Pancreas (tissue), 10 donors: ENCODE measurements around the gene COL28A1. TPM values are rescaled to one million over a fixed set of nuclear protein-coding genes. Genes with fewer than 3 reads are reported as not detected.

Experiments
- ATAC-seq, 4 donors: fragments of 200-7000 bp; cut with Tn5 transposase; one replicate each; pipeline versions ENCODE4 v1.8.0 to v1.9.1; 2020; ENCODE audit warnings: mild to moderate bottlenecking in 4 of 4, moderate library complexity in 4 of 4
- DNase-seq, 6 donors: peaks; one replicate each; pipeline ENCODE4 v3.0.0-alpha.2; 2020
- FAIRE-seq: peaks from 2 replicates; lab custom pipeline; 2012; peaks lifted over from hg19 to GRCh38; lab: Jason Lieb, UNC
- H3K27ac ChIP-seq, 4 donors: fragments of 200-600 bp; sonication (generic); 1 replicate in 3 of 4; 2 replicates in 1 of 4; pipeline versions ENCODE4 v1.5.0 to v1.8.0; 2020
- H3K27me3 ChIP-seq, 4 donors: fragments of 200-600 bp; one replicate each; pipeline ENCODE4 v1.8.0; 2021
- H3K36me3 ChIP-seq, 3 donors: fragments of 200-600 bp; sonication (generic) in 1 of 3; one replicate each; pipeline versions ENCODE4 v1.5.0 to v1.8.0; 2020 to 2021
- H3K4me1 ChIP-seq, 3 donors: fragments of 200-600 bp; one replicate each; pipeline ENCODE4 v1.8.0; 2021
- H3K4me3 ChIP-seq, 4 donors: fragments of 200-600 bp; sonication (generic) in 2 of 4; one replicate each; pipeline versions ENCODE4 v1.5.0 to v1.8.0; 2020 to 2021
- H3K9me3 ChIP-seq, 4 donors: fragments of 200-600 bp; one replicate each; pipeline ENCODE4 v1.8.0; 2021
- WGBS, 2 donors: extraction: QIAGEN DNeasy Blood & Tissue Kit; methylation state at CpG; one replicate each; pipeline ENCODE4 v1.1.7; 2013; 5-methylcytosine and 5-hydroxymethylcytosine counted together
- intact Hi-C, 3 donors: fragments of 100-400 bp; cut with DNase I; formaldehyde crosslinking; loops; one replicate each; pipeline versions ENCODE4 v1.11.1 to v1.14.2; 2022
- polyA plus RNA-seq, 2 donors: library from polyadenylated mRNA; stranded (reverse); fragments of 200-250 nt; gene quantifications; one replicate each; pipeline ENCODE4 v1.2.3, GENCODE V29; 2013
- total RNA-seq, 6 donors: library from RNA; stranded (reverse); fragmentation: NEBNext Ultra II Directional in 4 of 6; extraction: Animal tissue kit (Norgen Biotek cat#: 25700) in 4 of 6; gene quantifications; one replicate each; pipeline versions ENCODE4 v1.2.1 to v1.2.4, GENCODE V29; 2021 to 2023
- TF ChIP-seq, protein P1 (sequence below), 4 donors: fragments of 200-600 bp; sonication (generic) in 3 of 4; IDR thresholded peaks; one replicate each; pipeline versions ENCODE4 v1.5.0 to v1.8.0; 2021; ENCODE audit warnings: antibody characterized with exemption in 4 of 4
- donor health status: healthy with polysubstance abuse.
- donor health status: DM: no; HTN: no; CAD: no; lungs with moderate emphysema.
- donor health status: DM: no; HTN: no; CAD: no.
- donor health status: control.
- donor health status: control.
- donor health status: Bipolar disorder and iron deficiency.
- donor health status: DM: yes; HTN: yes; CAD: no.
- donor health status: DM: no; HTN: no; CAD: no.
- donor health status: DM: no; HTN: no; CAD: no.
- donor health status: DM: yes; HTN: yes; CAD: no.

The COL28A1 gene
- total and polyA plus RNA-seq, 8 donors = 0.84 to 14.4 (median 3.5) TPM

DNA sequence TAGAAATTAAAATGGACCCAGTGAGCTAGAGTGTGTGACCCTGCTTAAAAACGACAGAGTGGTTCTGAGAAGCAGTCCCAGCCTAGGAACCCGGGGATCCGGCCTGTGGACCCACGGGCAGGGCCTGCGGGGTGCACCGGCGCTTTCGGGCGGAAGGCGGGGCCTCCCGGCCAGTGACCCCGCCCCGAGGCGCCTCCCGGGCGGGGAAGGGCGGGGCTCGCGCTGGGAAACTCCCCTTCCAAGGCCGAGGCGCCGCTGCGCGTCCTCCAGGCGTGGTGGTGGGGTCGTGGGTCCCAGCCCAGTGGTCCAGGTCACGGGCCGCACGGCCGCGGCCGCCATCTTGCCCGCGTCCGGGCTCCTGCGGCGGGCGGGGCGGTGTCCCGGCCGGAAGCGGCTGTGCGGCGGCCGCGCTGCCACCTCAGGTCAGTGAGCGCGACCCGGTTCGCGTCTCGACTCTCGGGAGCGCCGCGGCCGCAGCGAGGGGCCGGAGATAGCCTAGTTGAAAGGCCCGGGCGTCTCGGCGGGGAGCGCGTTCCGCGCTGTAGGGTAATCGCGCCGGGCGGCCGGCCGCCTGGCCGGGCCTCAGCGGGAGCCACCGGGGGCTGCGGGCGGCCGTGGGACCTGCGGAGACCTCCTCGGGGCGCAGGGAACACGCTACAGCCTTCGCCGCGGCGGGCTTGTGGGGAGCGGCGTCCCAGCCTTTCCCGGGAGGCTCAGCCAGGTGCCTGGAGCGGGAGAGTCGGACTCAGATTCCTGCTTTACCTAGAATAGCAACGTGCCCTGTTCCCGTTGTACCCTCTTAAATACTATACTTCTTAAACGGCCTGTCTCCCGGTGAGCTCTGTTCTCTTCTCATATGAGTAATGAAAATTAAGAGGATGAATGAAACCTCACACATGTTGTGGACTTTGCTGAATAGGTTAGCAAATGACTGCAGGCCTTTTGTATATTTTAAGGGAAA, 31.3 kb upstream of the COL28A1 start, which contains the start of gene MIOS:
MIOS (plus strand) TSS at position 234 of the 961 bp plus-strand sequence. CDS start 5,592 bp downstream, outside the sequence.
- Histone ChIP-seq H3K4me3 (peak within 1 kb of the TSS; percentile 59 to 84 (median 80)), H3K27me3 (no peaks in the 10 kb centered on the region), H3K9me3 (no peaks in the 10 kb centered on the region), H3K36me3 (no peaks in the 10 kb centered on the region), H3K4me1 (peaks cover 9 to 53% (median 28%) of the 10 kb centered on the region in 3 donors), H3K27ac (peak within 1 kb of the TSS; percentile 95 to 98 (median 96))
- ATAC-seq (peak; percentile 83 to 91 (median 86)), DNase-seq (peak; percentile 86 to 94 (median 92)), FAIRE-seq (no peak)
- 0% methylated on average over 80 to 96 of the region's 96 CpGs for WGBS, 2 donors
- TF ChIP-seq, protein P1, sequence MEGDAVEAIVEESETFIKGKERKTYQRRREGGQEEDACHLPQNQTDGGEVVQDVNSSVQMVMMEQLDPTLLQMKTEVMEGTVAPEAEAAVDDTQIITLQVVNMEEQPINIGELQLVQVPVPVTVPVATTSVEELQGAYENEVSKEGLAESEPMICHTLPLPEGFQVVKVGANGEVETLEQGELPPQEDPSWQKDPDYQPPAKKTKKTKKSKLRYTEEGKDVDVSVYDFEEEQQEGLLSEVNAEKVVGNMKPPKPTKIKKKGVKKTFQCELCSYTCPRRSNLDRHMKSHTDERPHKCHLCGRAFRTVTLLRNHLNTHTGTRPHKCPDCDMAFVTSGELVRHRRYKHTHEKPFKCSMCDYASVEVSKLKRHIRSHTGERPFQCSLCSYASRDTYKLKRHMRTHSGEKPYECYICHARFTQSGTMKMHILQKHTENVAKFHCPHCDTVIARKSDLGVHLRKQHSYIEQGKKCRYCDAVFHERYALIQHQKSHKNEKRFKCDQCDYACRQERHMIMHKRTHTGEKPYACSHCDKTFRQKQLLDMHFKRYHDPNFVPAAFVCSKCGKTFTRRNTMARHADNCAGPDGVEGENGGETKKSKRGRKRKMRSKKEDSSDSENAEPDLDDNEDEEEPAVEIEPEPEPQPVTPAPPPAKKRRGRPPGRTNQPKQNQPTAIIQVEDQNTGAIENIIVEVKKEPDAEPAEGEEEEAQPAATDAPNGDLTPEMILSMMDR (IDR thresholded peaks at IDR 0.05) = no peak
- intact Hi-C loops = no loop called here

DNA sequence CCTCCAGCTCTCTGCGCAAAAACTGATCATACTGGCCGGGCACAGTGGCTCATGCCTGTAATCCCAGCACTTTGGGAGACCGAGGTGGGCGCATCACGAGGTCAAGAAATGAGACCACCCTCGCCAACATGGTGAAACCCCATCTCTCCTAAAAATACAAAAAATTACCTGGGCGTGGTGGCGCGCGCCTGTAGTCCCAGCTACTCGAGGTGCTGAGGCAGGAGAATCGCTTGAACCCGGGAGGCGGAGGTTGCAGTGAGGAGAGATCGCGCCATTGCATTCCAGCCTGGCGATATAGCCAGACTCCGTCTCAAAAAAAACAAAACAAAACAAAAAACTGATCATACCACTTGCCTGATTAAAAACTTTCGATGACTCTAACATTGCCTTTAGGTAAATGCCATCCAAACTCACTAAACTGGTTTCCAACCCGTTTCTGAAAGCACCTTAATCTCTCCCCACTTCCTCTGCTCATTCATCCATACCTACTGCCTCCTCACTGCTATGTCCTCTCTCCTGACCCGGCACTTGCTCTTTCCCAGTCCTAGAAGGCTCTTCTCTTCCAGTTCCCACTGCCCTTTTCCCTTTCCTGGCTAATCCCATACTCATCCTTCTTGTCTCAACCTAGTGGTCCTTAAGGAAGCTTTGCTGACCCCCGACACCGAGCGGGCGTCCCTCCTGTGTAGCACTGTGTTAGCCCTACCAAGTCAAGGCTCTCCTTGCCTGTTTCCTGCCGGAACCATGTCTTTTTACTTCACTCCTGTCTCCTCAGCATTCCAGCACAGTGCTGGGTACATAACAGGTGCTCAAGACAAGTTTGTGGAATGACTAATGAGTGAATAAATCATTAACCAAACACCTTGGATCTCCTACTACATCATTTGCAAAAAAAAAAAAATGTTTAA, 30.3 kb upstream of the COL28A1 start:
- TF ChIP-seq, protein P1 (IDR thresholded peaks at IDR 0.05) = no peak
- DNase-seq (peak; percentile 48 to 70 (median 62)), FAIRE-seq (no peak), ATAC-seq (peak; percentile 66 to 76 (median 75))
- Histone ChIP-seq H3K36me3 (no peaks in the 10 kb centered on the region), H3K9me3 (no peaks in the 10 kb centered on the region), H3K27me3 (no peaks in the 10 kb centered on the region), H3K4me3 (peak overlapping the region; percentile 59 to 84 (median 80)), H3K4me1 (peaks cover 9 to 53% (median 28%) of the 10 kb centered on the region in 3 donors), H3K27ac (peak overlapping the region; percentile 95 to 98 (median 96))
- intact Hi-C loops = no loop called here
- WGBS, 2 donors = 24 to 31% methylated on average over 26 of the region's 26 CpGs

DNA sequence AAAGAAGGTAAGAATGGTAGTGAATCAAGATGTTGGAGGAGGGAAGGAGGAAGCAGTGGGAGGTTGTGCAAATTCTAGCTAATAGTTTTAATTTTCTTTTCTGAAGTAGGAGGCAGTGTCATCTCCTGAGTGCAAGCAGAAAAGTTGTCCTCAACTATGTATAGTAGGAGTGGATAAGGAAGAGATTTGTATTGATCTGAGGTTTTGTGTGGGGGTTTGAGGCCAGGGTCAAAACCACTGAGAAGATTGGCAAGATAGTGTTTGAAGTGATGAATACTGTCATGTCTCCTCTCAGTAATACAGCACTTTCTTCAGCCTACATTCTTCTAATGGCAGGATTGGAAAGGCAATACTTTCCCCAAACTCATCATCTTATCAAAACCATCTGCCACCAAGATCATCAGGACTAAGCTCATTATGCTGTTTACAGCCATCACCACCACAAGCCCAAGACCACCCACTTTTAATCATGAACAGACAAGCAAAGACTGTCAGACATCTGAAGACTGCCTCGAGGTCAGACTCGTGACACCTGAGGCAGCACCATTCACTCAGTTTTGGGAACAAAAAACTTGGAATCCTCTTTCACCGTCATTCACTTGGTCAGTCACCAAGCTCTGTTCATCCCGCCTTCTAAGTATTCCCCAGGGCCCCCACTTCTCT, 29.5 kb upstream of the COL28A1 start:
- Histone ChIP-seq H3K27ac (peak overlapping the region in 3 of 4 donors; percentile 96 to 98 (median 97)), H3K4me1 (peaks cover 9 to 44% (median 28%) of the 10 kb centered on the region in 3 donors), H3K4me3 (peak overlapping the region in 3 of 4 donors; percentile 59 to 82 (median 78)), H3K36me3 (no peaks in the 10 kb centered on the region), H3K9me3 (no peaks in the 10 kb centered on the region), H3K27me3 (no peaks in the 10 kb centered on the region)
- ATAC-seq = no peak
- FAIRE-seq = no peak
- TF ChIP-seq, protein P1 (IDR thresholded peaks at IDR 0.05) = no peak
- intact Hi-C loops = no loop called here
- no peak for DNase-seq
- 41 to 43% methylated on average over 4 of the region's 4 CpGs for WGBS, 2 donors

DNA sequence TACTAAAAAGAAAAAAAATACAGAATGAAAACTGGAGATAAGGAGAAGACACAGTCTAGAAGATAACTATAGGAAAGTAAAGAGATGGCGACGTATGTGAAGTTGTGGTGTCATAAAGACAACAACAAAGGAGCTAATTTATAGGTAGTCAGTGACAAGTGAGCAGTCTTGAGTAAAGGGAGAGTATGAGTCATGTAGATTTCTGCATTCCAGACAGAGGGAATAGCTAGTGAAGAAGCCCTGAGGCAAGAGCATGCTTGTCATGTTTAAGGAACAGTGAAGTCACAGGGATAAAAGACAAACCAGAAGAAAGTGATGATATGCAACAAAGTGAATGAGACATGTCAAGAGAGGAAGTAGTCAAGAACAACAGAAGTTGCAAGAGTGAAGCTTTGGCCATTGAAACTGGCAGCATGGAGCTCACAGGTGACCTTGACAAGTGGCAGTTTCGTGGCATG, 28.7 kb upstream of the COL28A1 start:
- intact Hi-C loops = no loop called here
- peaks cover 5 to 37% (median 28%) of the 10 kb centered on the region in 3 donors for H3K4me1 ChIP-seq
- no peak overlapping the region for H3K27ac ChIP-seq
- ATAC-seq = no peak
- peak overlapping the region in 1 of 4 donors; percentile 78 for H3K4me3 ChIP-seq
- no peaks in the 10 kb centered on the region for H3K27me3 ChIP-seq
- no peak for FAIRE-seq
- H3K36me3 ChIP-seq = no peaks in the 10 kb centered on the region
- WGBS, 2 donors = 70 to 76% methylated on average over 3 of the region's 3 CpGs
- H3K9me3 ChIP-seq = no peaks in the 10 kb centered on the region
- TF ChIP-seq, protein P1 (IDR thresholded peaks at IDR 0.05) = no peak
- no peak for DNase-seq
